Measurements from ENCODE around the gene ZNF737. TPM values are rescaled to one million over a fixed set of nuclear protein-coding genes. Genes with fewer than 3 reads are reported as not detected.
"Not testable (repeated sequence)": the region's sequence is repeated elsewhere in the genome, so short reads cannot be mapped to it uniquely, and the experiment has no call there.

The ZNF737 gene
- polyA plus RNA-seq, result 1 to 10 TPM; 2.1 to 6.8 (median 2.4) TPM

- 0% methylated on average over 27 to 28 of the region's 28 CpGs for WGBS, 3 donors
- H3K27ac ChIP-seq (ENCODE audit: low read depth, low read length), result peak within 1 kb of the TSS; percentile 6
Observed at GRCh38 chr19:20565321-20566018, at the start of gene ZNF737. TSS of gene ZNF737 (minus strand) at chr19:20565781. CDS start at chr19:20565640, 141 bp downstream.

GRCh38 chr19:20614971-20615370 lies 49.4 kb upstream of the ZNF737 start:
- H3K27ac ChIP-seq (ENCODE audit: low read depth, low read length), result not testable (repeated sequence)
- WGBS, 3 donors, result 79 to 93% (median 86%) methylated on average over 4 of the region's 4 CpGs

DNA sequence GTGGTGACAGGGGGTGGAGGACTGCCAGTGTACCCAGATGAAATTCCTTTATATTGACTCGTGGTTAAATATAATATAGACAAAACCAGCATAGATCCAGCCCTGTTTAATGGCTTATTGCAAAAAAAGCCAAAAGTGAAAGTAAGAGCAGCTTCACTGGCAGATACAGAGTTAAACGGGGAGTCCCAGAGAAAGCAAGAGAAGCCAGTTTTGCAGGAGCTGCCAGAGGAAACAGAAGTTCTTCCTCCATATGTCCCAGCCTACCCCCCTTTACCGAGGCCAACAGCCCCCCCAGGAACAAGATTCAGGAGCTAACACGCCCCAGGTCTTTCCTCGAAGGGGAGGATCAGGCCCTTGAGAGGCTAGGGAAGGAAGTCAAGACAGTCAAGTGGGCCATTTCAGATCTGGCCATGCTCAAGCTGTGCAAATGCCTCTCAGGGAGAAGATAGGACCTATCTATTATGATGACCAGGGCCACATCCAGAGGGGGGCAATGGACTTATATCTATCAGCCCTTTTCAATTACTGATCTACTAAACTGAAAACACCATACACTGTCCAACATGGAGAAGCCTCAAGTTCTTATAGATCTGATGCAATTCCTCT lies 47.2 kb upstream of the ZNF737 start:
- WGBS, 3 donors, result 27 to 40% (median 30%) methylated on average over 5 of the region's 5 CpGs
- H3K27ac ChIP-seq (ENCODE audit: low read depth, low read length), result no peak overlapping the region

DNA sequence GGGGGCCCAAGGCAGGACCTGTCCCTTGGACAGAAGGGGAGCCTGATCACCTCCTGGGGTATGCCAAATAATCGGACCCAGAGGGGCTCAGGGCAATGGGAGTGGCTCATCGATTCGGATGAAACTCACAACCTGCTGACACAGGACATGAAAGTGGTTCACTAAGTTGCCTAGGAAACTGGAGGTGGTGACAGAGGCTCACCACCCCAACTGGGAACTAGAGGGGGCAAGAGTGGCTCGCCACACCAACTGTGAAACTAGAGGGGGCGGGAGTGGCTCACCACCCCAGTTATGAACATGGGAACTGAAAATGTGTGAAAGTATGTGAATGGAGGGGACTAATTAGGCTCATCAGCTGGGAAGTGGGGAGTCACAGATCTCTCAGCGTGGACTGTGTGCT lies 46.3 kb upstream of the ZNF737 start:
- WGBS, 3 donors, result 69 to 80% (median 75%) methylated on average over 6 of the region's 6 CpGs
- no peak overlapping the region for H3K27ac ChIP-seq (ENCODE audit: low read depth, low read length)

- 0 to 93% (median 93%) methylated on average over 1 of the region's 1 CpG for WGBS, 3 donors
- no peak overlapping the region for H3K27ac ChIP-seq (ENCODE audit: low read depth, low read length)
Observed at GRCh38 chr19:20607943-20608342, 42.4 kb upstream of the ZNF737 start.

DNA sequence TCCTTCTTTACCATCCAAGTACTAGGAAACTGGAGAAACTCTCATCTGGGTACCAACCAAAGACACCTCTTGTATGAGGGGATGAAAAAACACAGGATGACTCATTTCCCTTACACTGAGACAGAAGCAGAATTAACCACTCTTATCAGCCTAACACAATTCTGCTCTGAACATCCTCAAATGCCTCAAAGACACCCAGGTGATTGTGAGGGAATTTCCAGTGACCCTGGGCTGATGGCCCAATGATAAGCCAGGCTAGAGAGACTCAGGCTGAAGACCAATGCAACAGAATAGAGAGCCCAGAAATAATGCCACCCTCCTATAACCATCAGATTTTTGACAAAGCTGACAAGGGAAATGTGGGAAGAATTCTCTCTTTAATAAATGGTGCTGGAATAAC lies 7.0 kb downstream of the ZNF737 start:
- no peak overlapping the region for H3K27ac ChIP-seq (ENCODE audit: low read depth, low read length)

DNA sequence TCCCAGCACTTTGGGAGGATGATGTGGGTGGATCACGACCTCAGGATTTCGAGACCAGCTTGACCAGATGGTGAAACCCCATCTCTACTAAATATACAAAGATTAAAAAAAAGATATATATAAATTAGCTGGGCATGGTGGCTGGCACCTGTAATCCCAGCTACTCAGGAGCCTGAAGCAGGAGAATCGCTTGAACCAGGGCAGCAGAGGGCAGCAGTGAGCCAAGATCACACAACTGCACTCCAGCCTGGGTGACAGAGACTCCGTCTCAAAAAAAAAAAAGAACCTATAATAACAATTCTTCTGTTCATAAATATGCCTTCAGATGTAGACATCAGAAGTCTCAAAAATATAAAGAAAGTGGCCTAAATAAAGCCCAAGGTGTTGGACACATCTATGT lies 7.6 kb downstream of the ZNF737 start:
- 60 to 74% (median 71%) methylated on average over 4 of the region's 4 CpGs for WGBS, 3 donors
- H3K27ac ChIP-seq (ENCODE audit: low read depth, low read length), result no peak overlapping the region

- not testable (repeated sequence) for H3K27ac ChIP-seq (ENCODE audit: low read depth, low read length)
- 98% methylated on average over 7 of the region's 7 CpGs for WGBS, 3 donors
Observed at GRCh38 chr19:20544667-20545333, 20.8 kb downstream of the ZNF737 start.

GRCh38 chr19:20530303-20530702 lies 35.3 kb downstream of the ZNF737 start:
- WGBS, 3 donors, result 94 to 100% (median 95%) methylated on average over 2 to 23 of the region's 29 CpGs
- H3K27ac ChIP-seq (ENCODE audit: low read depth, low read length), result not testable (repeated sequence)

- WGBS, 3 donors, result 69 to 78% (median 74%) methylated on average over 5 of the region's 5 CpGs
- H3K27ac ChIP-seq (ENCODE audit: low read depth, low read length), result no peak overlapping the region
Observed at GRCh38 chr19:20513189-20513904, 52.2 kb downstream of the ZNF737 start.

GRCh38 chr19:20503476-20503875 lies 62.1 kb downstream of the ZNF737 start:
- 51 to 75% (median 55%) methylated on average over 1 of the region's 1 CpG for WGBS, 3 donors
- no peak overlapping the region for H3K27ac ChIP-seq (ENCODE audit: low read depth, low read length)

Other genes starting within 250 kb of the ZNF737 start
- 1 to 10 TPM; 3.7 to 6.0 (median 5.0) TPM for gene ZNF626, start 95.8 kb upstream of the ZNF737 start, polyA plus RNA-seq
- gene ZNF66, start 210.5 kb upstream of the ZNF737 start, polyA plus RNA-seq, result 1 to 10 TPM in 2 of 3 donors, under 1 TPM in 1; 0.45 to 1.3 (median 1.1) TPM